Osteoblast (primary cell): ENCODE data around the gene EFNA5. TPM values are rescaled to one million over a fixed set of nuclear protein-coding genes. Genes with fewer than 3 reads are reported as not detected.

Experiments
- DNase-seq: peaks from one replicate; pipeline ENCODE4 v3.0.0; 2011; ENCODE audit warnings: low spot score, mixed read lengths; ENCODE audit not compliant: insufficient read length; ENCODE audit errors: missing footprints
- H2AFZ ChIP-seq: 2 replicates; pipeline ENCODE4 v1.6.0; 2011; ENCODE audit warnings: mild to moderate bottlenecking, low read length
- H3K27ac ChIP-seq: 2 replicates; pipeline ENCODE4 v1.5.1; 2011; ENCODE audit warnings: mild to moderate bottlenecking, low read depth, low read length, moderate library complexity
- H3K27me3 ChIP-seq: 2 replicates; pipeline ENCODE4 v1.6.0; 2012; ENCODE audit warnings: mild to moderate bottlenecking, control low read depth, inconsistent platforms, low read length, moderate library complexity; ENCODE audit not compliant: insufficient read depth
- H3K36me3 ChIP-seq: 2 replicates; pipeline ENCODE4 v1.5.1; 2011; ENCODE audit warnings: mild to moderate bottlenecking, low read length, control low read depth, moderate library complexity; ENCODE audit not compliant: insufficient read depth
- H3K4me1 ChIP-seq: 2 replicates; pipeline ENCODE4 v1.5.1; 2011; ENCODE audit warnings: mild to moderate bottlenecking, low read length, control low read depth, moderate library complexity; ENCODE audit not compliant: insufficient read depth
- H3K4me2 ChIP-seq: 2 replicates; pipeline ENCODE4 v1.6.0; 2011; ENCODE audit warnings: mild to moderate bottlenecking, low read length; ENCODE audit not compliant: insufficient read depth
- H3K4me3 ChIP-seq: fragments of 200-600 bp; sonication (generic); 3 replicates; pipeline ENCODE4 v1.5.1; 2012; ENCODE audit warnings: mild to moderate bottlenecking, low read length, inconsistent platforms; ENCODE audit not compliant: insufficient read depth
- H3K79me2 ChIP-seq: 2 replicates; pipeline ENCODE4 v1.6.0; 2012; ENCODE audit warnings: mild to moderate bottlenecking, low read length, control low read depth, inconsistent platforms; ENCODE audit not compliant: insufficient read depth
- H3K9me3 ChIP-seq: 2 replicates; pipeline ENCODE4 v1.5.1; 2011; ENCODE audit warnings: low read depth, low read length, control low read depth
- H4K20me1 ChIP-seq: 2 replicates; pipeline ENCODE4 v1.6.0; 2012; ENCODE audit warnings: mild to moderate bottlenecking, low read length, control low read depth; ENCODE audit not compliant: insufficient read depth
- CTCF ChIP-seq: IDR thresholded peaks from 2 replicates; pipeline ENCODE4 v1.5.1; 2011; ENCODE audit warnings: mild to moderate bottlenecking, low read depth, low read length, moderate library complexity; ENCODE audit errors: extremely low read depth
- total RNA-seq: library from RNA; depleted of rRNA; stranded (reverse); fragments of >200 nt; gene quantifications from 2 replicates; pipeline ENCODE4 v1.2.3, GENCODE V29; 2012

EFNA5 gene
- total RNA-seq, 1 donor = 12.3 TPM

GRCh38 chr5:107361945-107362344 is 308.8 kb downstream of the EFNA5 start:
- peaks cover 9% of the 10 kb centered on the region for H3K4me1 ChIP-seq
- H3K9me3 ChIP-seq = no peaks in the 10 kb centered on the region
- H3K79me2 ChIP-seq = no peaks in the 10 kb centered on the region
- no peak overlapping the region for H3K27ac ChIP-seq
- H3K27me3 ChIP-seq = no peaks in the 10 kb centered on the region
- H2AFZ ChIP-seq = no peak overlapping the region
- no peaks in the 10 kb centered on the region for H4K20me1 ChIP-seq
- H3K36me3 ChIP-seq = no peaks in the 10 kb centered on the region
- TF ChIP-seq CTCF = no peak
- H3K4me3 ChIP-seq = no peak overlapping the region
- DNase-seq = no peak
- H3K4me2 ChIP-seq = no peak overlapping the region

GRCh38 chr5:107359916-107360234 is 310.9 kb downstream of the EFNA5 start:
- no peak for TF ChIP-seq CTCF
- H3K27ac ChIP-seq = no peak overlapping the region
- no peaks in the 10 kb centered on the region for H3K36me3 ChIP-seq
- H4K20me1 ChIP-seq = no peaks in the 10 kb centered on the region
- DNase-seq = no peak
- H3K4me2 ChIP-seq = no peak overlapping the region
- H2AFZ ChIP-seq = peak overlapping the region; percentile 73
- no peak overlapping the region for H3K4me3 ChIP-seq
- no peaks in the 10 kb centered on the region for H3K79me2 ChIP-seq
- H3K27me3 ChIP-seq = no peaks in the 10 kb centered on the region
- H3K9me3 ChIP-seq = no peaks in the 10 kb centered on the region
- peaks cover 9% of the 10 kb centered on the region for H3K4me1 ChIP-seq

GRCh38 chr5:107359033-107359915 is 311.5 kb downstream of the EFNA5 start:
- H3K36me3 ChIP-seq = no peaks in the 10 kb centered on the region
- DNase-seq = no peak
- H3K27me3 ChIP-seq = no peaks in the 10 kb centered on the region
- H3K9me3 ChIP-seq = no peaks in the 10 kb centered on the region
- peaks cover 9% of the 10 kb centered on the region for H3K4me1 ChIP-seq
- H4K20me1 ChIP-seq = no peaks in the 10 kb centered on the region
- no peak overlapping the region for H3K27ac ChIP-seq
- peak overlapping the region; percentile 73 for H2AFZ ChIP-seq
- no peaks in the 10 kb centered on the region for H3K79me2 ChIP-seq
- H3K4me3 ChIP-seq = no peak overlapping the region
- TF ChIP-seq CTCF = no peak
- H3K4me2 ChIP-seq = no peak overlapping the region

- Histone ChIP-seq H3K79me2 (no peaks in the 10 kb centered on the region), H3K9me3 (no peaks in the 10 kb centered on the region), H3K27ac (no peak overlapping the region), H3K36me3 (no peaks in the 10 kb centered on the region), H3K4me3 (no peak overlapping the region), H4K20me1 (no peaks in the 10 kb centered on the region), H3K4me2 (no peak overlapping the region), H3K27me3 (no peaks in the 10 kb centered on the region), H3K4me1 (peaks cover 9% of the 10 kb centered on the region), H2AFZ (no peak overlapping the region)
- no peak for TF ChIP-seq CTCF
- no peak for DNase-seq
These were observed 313.8 kb downstream of the EFNA5 start for GRCh38 chr5:107356891-107357290.
